Breast epithelium (tissue), 4 donors: ENCODE results near the gene RNF135. TPM values are rescaled to one million over a fixed set of nuclear protein-coding genes. Genes with fewer than 3 reads are reported as not detected.
"Not testable (repeated sequence)": the region's sequence is repeated elsewhere in the genome, so short reads cannot be mapped to it uniquely, and the experiment has no call there.

Source experiments
- DNase-seq, 2 donors: peaks; one replicate each; pipeline ENCODE4 v3.0.0-alpha.2; 2019; ENCODE audit warnings: low spot score in 2 of 2
- H3K27ac ChIP-seq, 2 donors: fragments of 200-600 bp; sonication (generic) in 1 of 2; one replicate each; pipeline ENCODE4 v1.5.1; 2016 to 2019; ENCODE audit warnings: mild to moderate bottlenecking in 1 of 2
- H3K27me3 ChIP-seq, 2 donors: fragments of 200-600 bp; sonication (generic) in 1 of 2; one replicate each; pipeline versions ENCODE4 v1.5.1 to v1.6.0; 2017 to 2019; ENCODE audit warnings: control low read depth in 1 of 2, mild to moderate bottlenecking in 1 of 2
- H3K36me3 ChIP-seq: fragments of 200-600 bp; one replicate; pipeline ENCODE4 v1.5.1; 2019
- H3K4me1 ChIP-seq, 2 donors: fragments of 200-600 bp; sonication (generic); one replicate each; pipeline ENCODE4 v1.5.1; 2016 to 2019; ENCODE audit warnings: control low read depth in 1 of 2
- H3K4me3 ChIP-seq, 3 donors: fragments of 200-600 bp; sonication (generic); 1 replicate in 2 of 3; 2 replicates in 1 of 3; pipeline ENCODE4 v1.5.1; 2016 to 2019; ENCODE audit warnings: mild to moderate bottlenecking in 3 of 3, moderate library complexity in 2 of 3
- H3K9me3 ChIP-seq, 2 donors: fragments of 200-600 bp; sonication (generic) in 1 of 2; one replicate each; pipeline ENCODE4 v1.5.1; 2016 to 2019; ENCODE audit warnings: control low read depth in 1 of 2
- POLR2A ChIP-seq: fragments of 450-650 bp; IDR thresholded peaks from one replicate; pipeline ENCODE4 v1.6.1; 2016; ENCODE audit warnings: antibody characterized with exemption, mild to moderate bottlenecking, moderate library complexity
- POLR2AphosphoS5 ChIP-seq, 3 donors: sonication (generic); formaldehyde crosslinking; IDR thresholded peaks; one replicate each; pipeline ENCODE4 v1.6.1; 2017; ENCODE audit warnings: antibody characterized with exemption in 3 of 3
- intact Hi-C: fragments of 100-400 bp; cut with DNase I; formaldehyde crosslinking; loops from one replicate; pipeline ENCODE4 v1.15.1; 2023; ENCODE audit warnings: low total_unique reads
- total RNA-seq, 3 donors: library from RNA; depleted of rRNA; stranded (reverse); fragments of >200 nt; gene quantifications; one replicate each; pipeline ENCODE4 v1.1.0, GENCODE V29; 2016
- TF ChIP-seq, protein P1 (sequence below), 3 donors: fragments of 450-650 bp; IDR thresholded peaks; one replicate each; pipeline ENCODE4 v1.5.1; 2016 to 2017; ENCODE audit warnings: antibody characterized with exemption in 3 of 3, mild to moderate bottlenecking in 3 of 3, moderate library complexity in 3 of 3

The RNF135 gene
- total RNA-seq, 3 donors from 2014 or later: 29.2 to 50.2 (median 33.1) TPM

DNA sequence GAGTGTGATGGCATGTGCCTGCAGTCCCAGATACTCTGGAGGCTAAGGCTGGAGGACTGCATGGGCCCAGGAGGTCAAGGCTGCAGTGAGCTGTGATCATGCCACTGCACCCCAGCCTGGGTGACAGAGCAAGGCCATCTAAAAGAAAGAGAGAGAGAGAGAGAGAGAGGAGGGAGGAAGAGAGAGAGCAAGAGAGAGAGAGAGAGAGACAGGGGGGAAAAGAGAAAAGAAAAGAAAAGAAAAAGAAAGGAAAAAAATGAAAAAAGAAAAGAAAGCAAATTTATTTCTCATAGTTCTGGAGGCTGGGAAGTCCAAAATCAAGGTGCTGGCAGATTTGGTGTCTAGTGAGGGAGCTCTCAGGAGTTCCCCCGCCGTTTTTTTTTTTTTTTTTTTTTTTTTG is 33.3 kb downstream of the RNF135 start:
- intact Hi-C loops: no loop called here
- H3K36me3 ChIP-seq: no peaks in the 10 kb centered on the region
- no peaks in the 10 kb centered on the region for H3K9me3 ChIP-seq
- no peak for DNase-seq
- no peak overlapping the region for H3K4me3 ChIP-seq
- H3K4me1 ChIP-seq: no peaks in the 10 kb centered on the region
- no peak for TF ChIP-seq POLR2AphosphoS5 (IDR thresholded peaks at IDR 0.05)
- TF ChIP-seq POLR2A: no peak
- TF ChIP-seq, protein P1, sequence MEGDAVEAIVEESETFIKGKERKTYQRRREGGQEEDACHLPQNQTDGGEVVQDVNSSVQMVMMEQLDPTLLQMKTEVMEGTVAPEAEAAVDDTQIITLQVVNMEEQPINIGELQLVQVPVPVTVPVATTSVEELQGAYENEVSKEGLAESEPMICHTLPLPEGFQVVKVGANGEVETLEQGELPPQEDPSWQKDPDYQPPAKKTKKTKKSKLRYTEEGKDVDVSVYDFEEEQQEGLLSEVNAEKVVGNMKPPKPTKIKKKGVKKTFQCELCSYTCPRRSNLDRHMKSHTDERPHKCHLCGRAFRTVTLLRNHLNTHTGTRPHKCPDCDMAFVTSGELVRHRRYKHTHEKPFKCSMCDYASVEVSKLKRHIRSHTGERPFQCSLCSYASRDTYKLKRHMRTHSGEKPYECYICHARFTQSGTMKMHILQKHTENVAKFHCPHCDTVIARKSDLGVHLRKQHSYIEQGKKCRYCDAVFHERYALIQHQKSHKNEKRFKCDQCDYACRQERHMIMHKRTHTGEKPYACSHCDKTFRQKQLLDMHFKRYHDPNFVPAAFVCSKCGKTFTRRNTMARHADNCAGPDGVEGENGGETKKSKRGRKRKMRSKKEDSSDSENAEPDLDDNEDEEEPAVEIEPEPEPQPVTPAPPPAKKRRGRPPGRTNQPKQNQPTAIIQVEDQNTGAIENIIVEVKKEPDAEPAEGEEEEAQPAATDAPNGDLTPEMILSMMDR (IDR thresholded peaks at IDR 0.05): no peak
- no peaks in the 10 kb centered on the region for H3K27me3 ChIP-seq
- no peak overlapping the region for H3K27ac ChIP-seq

DNA sequence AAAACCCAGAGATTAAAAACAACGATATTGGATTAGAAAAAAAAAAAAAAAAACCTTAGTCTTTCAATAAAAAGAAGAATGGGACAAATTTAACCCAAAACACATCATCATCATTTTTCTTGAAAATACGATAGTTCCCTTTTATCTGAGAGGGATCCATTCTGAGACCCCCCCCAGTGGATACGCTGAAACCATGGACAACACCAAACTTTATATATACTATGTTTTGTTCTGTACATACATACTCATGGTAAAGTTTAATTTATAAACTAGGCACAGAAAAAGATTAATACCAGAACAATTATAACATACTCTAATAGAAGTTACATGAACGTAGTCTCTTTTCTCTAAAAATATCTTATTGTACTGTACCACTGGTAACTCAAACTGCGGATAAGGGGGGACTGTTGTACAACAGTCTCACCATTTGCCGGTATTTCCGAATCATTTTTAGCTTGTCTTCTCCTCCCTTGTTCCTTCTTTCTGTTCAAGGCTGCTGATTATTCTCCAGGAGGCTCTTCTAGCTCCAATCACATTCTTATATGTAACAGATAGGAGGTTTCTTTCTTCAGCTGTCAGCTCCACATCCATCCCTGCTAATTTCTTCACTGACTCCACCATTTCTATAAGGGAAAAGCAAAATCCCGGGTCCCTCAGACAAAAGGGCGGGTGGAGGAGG is 37.0 kb downstream of the RNF135 start:
- H3K9me3 ChIP-seq: no peaks in the 10 kb centered on the region
- H3K27me3 ChIP-seq: no peaks in the 10 kb centered on the region
- TF ChIP-seq POLR2AphosphoS5 (IDR thresholded peaks at IDR 0.05): no peak
- TF ChIP-seq, protein P1 (IDR thresholded peaks at IDR 0.05): no peak
- no peak for TF ChIP-seq POLR2A
- intact Hi-C loops: loop anchor here (2.0 kb wide), 1 partner anchor 209 kb away; no protein-coding TSS in a partner anchor
- peak overlapping the region; percentile 68 to 84 (median 74) for H3K4me3 ChIP-seq
- H3K27ac ChIP-seq: peak overlapping the region; percentile 91 to 94
- no peaks in the 10 kb centered on the region for H3K4me1 ChIP-seq
- H3K36me3 ChIP-seq: no peaks in the 10 kb centered on the region
- DNase-seq: no peak

DNA sequence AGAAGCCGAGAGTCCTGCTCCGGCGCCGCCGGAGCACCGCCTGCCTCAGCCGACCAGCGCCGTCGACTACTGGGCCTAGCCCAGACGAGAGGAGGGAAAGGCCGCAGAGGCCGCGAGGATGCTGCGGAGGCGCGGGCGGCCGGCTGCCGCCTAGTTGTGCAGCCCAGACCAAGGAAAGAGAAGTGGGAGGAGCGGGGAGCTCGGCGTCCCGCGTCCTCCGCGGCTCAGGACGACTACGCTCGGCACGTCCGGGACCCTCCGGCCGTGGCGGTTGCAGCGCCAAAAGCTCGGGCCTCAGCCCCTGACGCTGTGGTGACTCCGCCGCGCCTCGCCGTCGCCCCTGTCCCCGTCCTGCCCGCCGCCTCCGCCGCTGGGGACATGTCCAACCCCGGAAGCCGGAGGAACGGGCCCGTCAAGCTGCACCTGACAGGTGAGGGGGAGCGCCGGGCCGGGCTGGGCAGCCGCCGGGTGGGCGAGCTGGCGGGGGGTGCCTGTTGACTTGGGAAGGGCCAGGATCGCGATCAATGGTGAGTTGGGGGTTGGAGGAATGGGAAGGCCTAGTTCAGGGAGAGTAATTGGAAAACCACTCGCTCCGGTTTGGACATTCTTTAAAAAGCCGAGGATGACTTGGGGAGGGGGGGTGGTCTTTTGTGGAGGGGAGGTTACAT is 37.7 kb downstream of the RNF135 start:
- peak; percentile 48 to 62 for DNase-seq
- H3K9me3 ChIP-seq: no peaks in the 10 kb centered on the region
- H3K4me3 ChIP-seq: peak overlapping the region; percentile 68 to 84 (median 74)
- intact Hi-C loops: loop anchor here (2.0 kb wide), 1 partner anchor 208 kb away; no protein-coding TSS in a partner anchor
- H3K27me3 ChIP-seq: no peaks in the 10 kb centered on the region
- H3K36me3 ChIP-seq: no peaks in the 10 kb centered on the region
- TF ChIP-seq POLR2AphosphoS5 (IDR thresholded peaks at IDR 0.05): no peak
- TF ChIP-seq, protein P1 (IDR thresholded peaks at IDR 0.05): no peak
- TF ChIP-seq POLR2A: no peak
- H3K27ac ChIP-seq: peak overlapping the region; percentile 91 to 94
- no peaks in the 10 kb centered on the region for H3K4me1 ChIP-seq

DNA sequence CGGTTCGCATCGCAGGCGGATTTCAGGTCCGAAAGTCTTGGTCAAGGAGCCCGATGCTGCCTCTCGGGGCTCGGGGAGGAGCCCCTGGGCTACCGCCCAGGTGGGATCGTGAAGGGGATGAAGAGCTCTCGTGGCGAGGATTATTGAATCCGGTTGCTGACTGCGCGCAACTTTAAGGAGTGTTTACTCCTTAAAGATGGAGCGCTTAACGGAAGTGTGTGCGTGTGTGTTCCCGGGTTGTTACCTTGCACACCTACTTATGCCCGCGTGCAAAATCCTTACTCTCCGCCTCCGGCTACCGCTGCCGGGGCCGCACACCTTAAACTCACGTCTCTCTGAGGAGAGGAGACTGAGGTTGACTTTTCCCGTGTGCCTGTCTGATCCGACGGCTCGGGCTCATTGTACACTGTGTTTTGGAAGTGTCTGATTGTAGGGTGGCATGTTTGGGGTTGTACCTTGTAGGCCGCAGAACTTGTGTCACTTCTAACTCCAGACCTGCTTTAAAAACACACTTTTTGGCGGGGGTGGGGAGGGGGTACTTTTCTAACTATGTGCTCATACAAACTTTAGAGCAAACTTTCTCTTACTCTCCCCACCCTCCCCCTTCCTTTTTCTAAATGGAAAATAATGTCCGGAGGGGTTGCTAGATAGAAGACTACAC is 38.3 kb downstream of the RNF135 start:
- H3K27ac ChIP-seq: peak overlapping the region; percentile 91 to 94
- peak overlapping the region; percentile 68 to 84 (median 74) for H3K4me3 ChIP-seq
- not testable (repeated sequence) for H3K9me3 ChIP-seq, H3K27me3 ChIP-seq, H3K4me1 ChIP-seq, DNase-seq, H3K36me3 ChIP-seq
- intact Hi-C loops: loop anchor here (2.0 kb wide), 1 partner anchor 208 kb away; no protein-coding TSS in a partner anchor

DNA sequence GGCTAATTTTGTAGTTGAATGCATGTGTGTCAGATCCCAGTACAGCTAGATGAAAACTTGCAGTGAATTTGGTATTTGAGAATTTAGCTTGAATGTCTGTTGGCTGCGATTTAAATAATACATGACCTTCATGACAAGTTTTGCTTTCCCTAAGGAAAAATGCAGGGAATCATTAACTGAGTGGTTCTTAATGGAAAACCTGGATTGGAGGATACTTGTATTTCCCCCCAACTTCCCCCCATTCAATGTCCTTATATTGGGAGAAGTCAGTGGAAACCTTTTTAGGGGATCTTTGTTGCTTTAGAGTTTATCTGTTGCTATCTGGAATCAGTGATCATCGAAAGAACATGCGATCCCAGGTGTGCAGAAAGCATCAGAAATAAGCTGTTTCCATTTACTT is 39.2 kb downstream of the RNF135 start:
- H3K9me3 ChIP-seq, H3K27me3 ChIP-seq, H3K4me1 ChIP-seq, H3K36me3 ChIP-seq, DNase-seq, intact Hi-C loops: not testable (repeated sequence)
- Histone ChIP-seq H3K4me3 (peak overlapping the region in 1 of 3 donors; percentile 5), H3K27ac (peak overlapping the region; percentile 29 to 49)

DNA sequence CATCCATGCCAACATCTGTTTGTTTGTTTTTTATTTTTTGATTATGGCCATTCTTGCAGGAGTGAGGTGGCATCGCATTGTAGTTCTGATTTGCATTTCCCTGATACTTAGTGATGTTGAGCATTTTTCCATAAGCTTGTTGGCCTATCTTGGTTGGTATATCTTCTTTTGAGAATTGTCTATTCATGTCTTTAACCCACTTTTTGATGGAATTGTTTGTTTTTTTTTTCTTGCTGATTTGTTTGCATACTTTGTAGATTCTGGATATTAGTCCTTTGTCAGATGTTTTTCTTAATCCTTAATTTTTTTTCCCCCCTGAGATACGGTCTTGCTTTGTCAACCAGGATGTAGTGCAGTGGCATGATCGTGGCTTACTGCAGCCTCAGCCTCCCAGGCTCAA is 43.0 kb downstream of the RNF135 start:
- no peaks in the 10 kb centered on the region for H3K9me3 ChIP-seq
- no peak for TF ChIP-seq POLR2A
- TF ChIP-seq, protein P1 (IDR thresholded peaks at IDR 0.05): no peak
- TF ChIP-seq POLR2AphosphoS5 (IDR thresholded peaks at IDR 0.05): no peak
- H3K4me1 ChIP-seq: no peaks in the 10 kb centered on the region
- no peak overlapping the region for H3K4me3 ChIP-seq
- no peaks in the 10 kb centered on the region for H3K36me3 ChIP-seq
- H3K27ac ChIP-seq: no peak overlapping the region
- intact Hi-C loops: no loop called here
- H3K27me3 ChIP-seq: no peaks in the 10 kb centered on the region
- no peak for DNase-seq
